Muscle of leg (tissue), 11 donors: ENCODE data around the gene GBX2. TPM values are rescaled to one million over a fixed set of nuclear protein-coding genes. Genes with fewer than 3 reads are reported as not detected.

Experiments used
- DNase-seq: peaks from one replicate; pipeline ENCODE4 v3.0.0; 2013
- H3K27ac ChIP-seq: one replicate; pipeline ENCODE4 v1.5.1; 2013; ENCODE audit warnings: mild to moderate bottlenecking, low read length, control low read depth
- H3K27me3 ChIP-seq: one replicate; pipeline ENCODE4 v1.6.1; 2013; ENCODE audit warnings: low read length; ENCODE audit not compliant: control insufficient read depth, insufficient read depth
- H3K36me3 ChIP-seq: one replicate; pipeline ENCODE4 v1.6.1; 2013; ENCODE audit warnings: low read length; ENCODE audit not compliant: control insufficient read depth, insufficient read depth
- H3K4me1 ChIP-seq: one replicate; pipeline ENCODE4 v1.6.1; 2013; ENCODE audit warnings: low read length; ENCODE audit not compliant: control insufficient read depth, insufficient read depth
- H3K4me3 ChIP-seq: one replicate; pipeline ENCODE4 v1.5.1; 2013; ENCODE audit warnings: low read length, control low read depth
- H3K9me3 ChIP-seq: replicated peaks from 2 replicates; pipeline ENCODE4 v1.6.1; 2013; ENCODE audit warnings: low read depth, low read length; ENCODE audit not compliant: control insufficient read depth
- WGBS: methylation state at CpG from one replicate; pipeline ENCODE4 v1.1.5; 2013; ENCODE audit warnings: missing lambda C conversion rate; ENCODE audit not compliant: insufficient coverage; 5-methylcytosine and 5-hydroxymethylcytosine counted together
- polyA plus RNA-seq, 8 donors: library from polyadenylated mRNA; unstranded; fragments of 120-200 nt; gene quantifications; one replicate each; pipeline versions ENCODE4 v1.2.1 to v1.2.3, GENCODE V29; 2013; ENCODE audit warnings: inconsistent platforms in 1 of 8, low replicate concordance in 1 of 8; ENCODE audit not compliant: insufficient read length in 8 of 8, insufficient read depth in 1 of 8
- total RNA-seq: library from RNA; stranded (reverse); fragments of 120-200 nt; gene quantifications from one replicate; pipeline ENCODE4 v1.2.4, GENCODE V29; 2013

Gene GBX2
- total and polyA plus RNA-seq, 9 donors = 0.10 to 0.15 (median 0.14) TPM; not detected in 6

DNA sequence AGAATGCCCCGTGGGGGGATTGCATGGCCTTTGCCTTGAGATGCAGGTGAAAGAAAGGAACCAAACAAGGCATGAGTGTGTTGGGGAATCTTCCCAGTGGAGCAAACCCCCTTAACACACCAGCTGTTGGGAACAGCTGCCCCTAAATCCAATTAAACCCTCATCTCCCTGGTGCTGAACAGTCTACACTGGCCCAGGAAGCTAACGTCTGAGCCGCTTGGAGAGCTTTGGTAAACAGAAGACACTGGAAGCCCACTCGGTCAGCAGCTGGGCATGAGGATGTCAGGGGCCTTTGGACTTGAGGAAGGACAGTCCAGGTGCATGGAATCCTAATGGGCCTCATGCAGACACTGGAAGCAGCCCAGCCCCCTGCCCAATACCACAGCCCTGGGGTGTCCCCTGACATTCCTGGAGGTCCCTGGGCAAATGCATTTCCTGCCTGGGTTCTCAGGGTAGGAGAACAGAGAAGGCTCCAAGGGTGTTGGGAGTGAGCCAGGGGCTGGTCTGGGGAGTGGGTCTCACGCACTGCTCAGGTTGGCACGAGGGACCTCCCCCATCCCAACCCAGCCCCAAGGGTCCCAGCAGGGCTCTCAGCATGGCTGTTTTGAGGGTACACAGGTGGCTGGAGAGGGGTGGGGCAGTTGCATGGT, 37.7 kb downstream of the GBX2 start:
- H3K36me3 ChIP-seq = peaks cover 12% of the 10 kb centered on the region
- H3K4me3 ChIP-seq = no peak overlapping the region
- no peaks in the 10 kb centered on the region for H3K9me3 ChIP-seq
- no peak overlapping the region for H3K27ac ChIP-seq
- peaks cover 7% of the 10 kb centered on the region for H3K4me1 ChIP-seq
- H3K27me3 ChIP-seq = no peaks in the 10 kb centered on the region
- WGBS = 81% methylated on average over 3 of the region's 6 CpGs
- no peak for DNase-seq

DNA sequence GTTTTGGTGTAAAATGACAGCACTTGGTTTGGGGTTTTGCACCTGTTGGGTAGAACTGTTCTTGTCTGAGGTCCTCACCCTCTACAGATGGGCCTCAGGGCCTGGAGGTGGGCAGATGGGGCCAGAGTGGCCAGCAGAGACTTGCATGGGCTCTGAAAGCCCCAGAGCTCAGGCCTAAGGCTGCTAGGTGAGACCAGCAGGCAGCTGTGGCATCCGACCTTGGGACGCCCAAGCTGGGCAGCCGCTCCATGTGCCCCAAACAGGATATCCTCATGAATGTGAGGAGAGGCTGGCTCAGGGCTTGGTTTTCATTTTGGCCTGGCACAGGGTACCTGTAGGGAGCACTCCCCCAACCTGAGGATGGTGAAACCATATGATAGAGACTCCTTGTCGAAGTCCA, 38.3 kb downstream of the GBX2 start:
- Histone ChIP-seq H3K4me3 (no peak overlapping the region), H3K27me3 (no peaks in the 10 kb centered on the region), H3K9me3 (no peaks in the 10 kb centered on the region), H3K4me1 (peaks cover 7% of the 10 kb centered on the region), H3K27ac (no peak overlapping the region), H3K36me3 (peaks cover 12% of the 10 kb centered on the region)
- DNase-seq = no peak
- 80% methylated on average over 3 of the region's 4 CpGs for WGBS

DNA sequence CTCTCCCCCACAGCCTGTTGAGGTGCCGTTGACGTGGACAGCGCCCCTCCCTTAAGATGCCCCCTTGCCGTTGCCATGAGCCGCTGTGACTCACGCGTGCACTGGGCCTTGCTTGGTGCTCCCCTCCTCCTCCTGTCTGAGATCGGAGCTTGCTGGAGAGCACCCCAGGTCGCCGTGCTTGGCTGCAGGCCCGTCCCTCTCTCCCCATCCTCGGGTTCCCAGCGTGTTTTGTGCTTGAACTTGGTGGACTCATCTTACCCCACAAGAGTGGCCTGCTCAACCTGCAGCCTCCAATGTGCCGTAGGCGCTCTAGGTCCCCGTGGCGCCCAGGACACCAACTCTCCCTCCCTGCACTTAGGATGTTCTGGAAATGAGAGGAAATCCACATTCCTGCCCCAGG, 39.9 kb downstream of the GBX2 start:
- 90% methylated on average over 12 of the region's 17 CpGs for WGBS
- no peak for DNase-seq
- Histone ChIP-seq H3K4me3 (no peak overlapping the region), H3K9me3 (no peaks in the 10 kb centered on the region), H3K36me3 (peaks cover 22% of the 10 kb centered on the region), H3K4me1 (peaks cover 7% of the 10 kb centered on the region), H3K27ac (no peak overlapping the region), H3K27me3 (no peaks in the 10 kb centered on the region)

DNA sequence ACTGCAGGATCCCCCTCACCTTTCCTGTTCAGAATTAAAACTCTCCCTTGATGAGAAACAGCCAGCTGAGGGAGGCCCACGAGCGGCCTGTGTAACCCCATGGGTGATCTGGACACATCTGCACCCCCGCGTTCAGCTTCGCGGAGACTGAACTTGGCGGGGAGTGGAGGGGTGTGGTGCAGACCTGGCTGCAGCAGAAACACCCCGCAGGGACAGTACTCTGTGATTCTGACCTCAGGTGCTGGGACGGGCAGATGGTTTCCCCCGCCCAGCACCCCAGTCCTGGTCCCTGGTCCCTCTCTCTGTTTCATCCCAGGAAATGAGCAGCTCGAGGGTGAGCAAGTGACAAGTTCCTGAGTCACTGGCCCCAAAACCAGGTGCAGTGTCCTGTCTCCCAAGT, 41.2 kb downstream of the GBX2 start:
- Histone ChIP-seq H3K9me3 (no peaks in the 10 kb centered on the region), H3K4me3 (no peak overlapping the region), H3K27ac (no peak overlapping the region), H3K4me1 (peaks cover 7% of the 10 kb centered on the region), H3K36me3 (peaks cover 22% of the 10 kb centered on the region), H3K27me3 (no peaks in the 10 kb centered on the region)
- 48% methylated on average over 3 of the region's 11 CpGs for WGBS
- no peak for DNase-seq

DNA sequence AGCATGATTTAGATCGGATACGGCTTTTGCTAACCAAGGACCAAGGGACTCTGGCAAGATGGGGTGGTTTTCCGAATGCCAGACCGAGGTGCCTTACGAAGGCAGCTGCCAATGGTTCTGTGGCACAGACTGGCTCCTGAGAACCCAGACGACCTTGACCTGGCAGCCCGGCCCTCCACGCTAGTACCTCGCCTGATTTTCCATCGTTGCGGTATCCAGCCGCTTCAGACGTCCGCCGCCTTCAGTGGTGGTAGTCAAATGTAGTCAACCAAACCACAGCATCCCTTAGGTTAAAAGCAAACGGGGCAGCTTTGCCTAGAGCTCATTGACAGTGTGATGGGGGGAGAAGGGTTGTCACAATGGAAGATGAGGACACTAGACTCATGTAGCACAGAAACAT, 42.6 kb downstream of the GBX2 start:
- H3K27me3 ChIP-seq = no peaks in the 10 kb centered on the region
- no peak overlapping the region for H3K4me3 ChIP-seq
- H3K27ac ChIP-seq = no peak overlapping the region
- H3K4me1 ChIP-seq = peaks cover 4% of the 10 kb centered on the region
- WGBS = 95% methylated on average over 5 of the region's 16 CpGs
- DNase-seq = no peak
- H3K36me3 ChIP-seq = peaks cover 22% of the 10 kb centered on the region
- no peaks in the 10 kb centered on the region for H3K9me3 ChIP-seq

DNA sequence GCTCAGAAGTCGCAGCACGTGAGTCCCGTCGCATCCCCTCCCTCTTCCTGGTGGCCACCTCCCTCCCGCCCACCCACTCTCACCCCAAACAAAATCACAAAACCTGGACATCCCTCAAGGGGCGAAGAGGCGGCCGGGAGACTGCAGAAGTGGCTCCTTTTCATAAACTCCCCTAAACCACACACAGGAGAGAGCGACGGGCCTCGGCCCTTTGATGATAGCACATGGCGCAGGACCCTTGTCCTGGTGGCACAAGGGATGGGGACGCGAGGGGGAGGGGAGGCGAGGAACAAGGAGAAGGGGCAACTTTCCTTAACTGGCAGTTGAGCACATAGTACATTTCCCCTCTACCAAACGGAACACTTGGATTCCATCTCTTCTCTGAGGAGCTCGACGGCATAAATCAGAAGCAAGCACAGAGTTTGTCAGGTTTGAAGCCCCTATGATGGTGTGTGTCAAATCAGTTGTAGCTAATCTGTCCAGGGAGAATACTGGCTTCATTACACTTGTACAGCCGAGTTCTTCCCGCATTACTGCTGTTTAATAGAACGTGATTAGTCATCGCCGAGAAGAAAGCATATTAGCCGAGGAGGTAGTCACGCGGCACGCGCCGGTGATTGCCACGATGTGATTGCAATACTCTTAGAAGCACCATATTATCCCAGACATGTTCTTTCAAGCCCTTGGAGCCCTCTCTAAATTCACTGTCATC, 43.8 kb downstream of the GBX2 start:
- Histone ChIP-seq H3K4me1 (peaks cover 10% of the 10 kb centered on the region), H3K9me3 (no peaks in the 10 kb centered on the region), H3K4me3 (no peak overlapping the region), H3K27ac (no peak overlapping the region), H3K27me3 (no peaks in the 10 kb centered on the region), H3K36me3 (peaks cover 23% of the 10 kb centered on the region)
- 95% methylated on average over 4 of the region's 30 CpGs for WGBS
- no peak for DNase-seq

DNA sequence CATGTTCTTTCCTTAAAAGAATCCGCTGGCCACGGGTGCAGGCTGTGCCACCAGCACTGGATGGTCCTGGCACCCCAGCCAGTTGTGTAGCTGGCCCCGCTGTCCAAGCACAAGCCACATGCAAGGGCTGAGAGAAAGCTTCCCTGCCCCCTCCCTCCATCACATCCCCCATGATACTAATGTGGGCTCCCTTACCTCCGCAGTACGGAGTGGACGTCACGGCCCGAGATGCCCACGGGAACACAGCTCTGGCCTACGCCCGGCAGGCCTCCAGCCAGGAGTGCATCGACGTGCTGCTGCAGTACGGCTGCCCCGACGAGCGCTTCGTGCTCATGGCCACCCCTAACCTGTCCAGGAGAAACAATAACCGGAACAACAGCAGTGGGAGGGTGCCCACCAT, 44.5 kb downstream of the GBX2 start:
- Histone ChIP-seq H3K9me3 (no peaks in the 10 kb centered on the region), H3K4me1 (peaks cover 10% of the 10 kb centered on the region), H3K27me3 (no peaks in the 10 kb centered on the region), H3K4me3 (no peak overlapping the region), H3K36me3 (peaks cover 23% of the 10 kb centered on the region), H3K27ac (no peak overlapping the region)
- 89% methylated on average over 19 of the region's 19 CpGs for WGBS
- DNase-seq = no peak

DNA sequence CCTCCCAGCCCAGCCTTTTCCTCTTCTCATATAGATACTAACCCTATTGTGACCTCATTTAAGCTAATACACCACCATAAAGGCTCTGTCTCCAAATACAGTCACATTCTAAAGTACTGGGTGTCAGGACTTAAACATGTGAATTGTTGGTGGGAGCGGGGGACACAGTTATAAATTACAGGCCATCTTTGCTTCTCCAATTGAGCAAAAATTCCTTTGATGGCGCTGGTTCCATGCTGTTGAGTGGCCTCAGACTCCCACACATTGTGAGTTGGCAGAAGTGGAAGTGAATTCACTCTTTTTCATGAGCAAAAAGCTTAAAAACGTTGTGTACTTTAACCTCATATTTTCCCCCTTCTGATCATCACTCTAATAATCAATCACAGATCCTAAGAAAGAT, 46.0 kb downstream of the GBX2 start:
- Histone ChIP-seq H3K27me3 (no peaks in the 10 kb centered on the region), H3K36me3 (peaks cover 20% of the 10 kb centered on the region), H3K9me3 (no peaks in the 10 kb centered on the region), H3K4me1 (peaks cover 10% of the 10 kb centered on the region), H3K4me3 (no peak overlapping the region), H3K27ac (no peak overlapping the region)
- no CpG with 5 or more reads among the region's 3 CpGs for WGBS
- DNase-seq = no peak

DNA sequence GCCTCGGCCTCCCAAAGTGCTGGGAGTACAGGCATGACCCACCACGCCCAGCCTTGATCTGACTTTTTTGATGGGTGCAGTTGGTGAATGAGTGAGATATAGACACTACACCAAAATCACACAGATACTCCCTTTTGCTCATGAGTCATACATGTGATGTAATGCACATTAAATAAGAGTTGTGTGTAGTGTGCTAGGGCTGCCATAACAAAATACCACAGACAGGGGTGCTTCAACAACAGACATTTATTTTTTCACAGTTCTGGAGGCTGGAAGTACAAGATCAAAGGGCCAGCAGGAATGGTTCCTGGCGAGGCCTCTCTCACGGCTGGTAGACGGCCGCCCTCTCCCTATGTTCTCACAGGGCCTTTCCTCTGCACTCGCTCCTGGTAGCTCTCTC, 46.6 kb downstream of the GBX2 start:
- Histone ChIP-seq H3K27me3 (no peaks in the 10 kb centered on the region), H3K4me3 (no peak overlapping the region), H3K27ac (no peak overlapping the region), H3K9me3 (no peaks in the 10 kb centered on the region), H3K4me1 (peaks cover 8% of the 10 kb centered on the region), H3K36me3 (peaks cover 17% of the 10 kb centered on the region)
- WGBS = 95% methylated on average over 5 of the region's 7 CpGs
- no peak for DNase-seq

DNA sequence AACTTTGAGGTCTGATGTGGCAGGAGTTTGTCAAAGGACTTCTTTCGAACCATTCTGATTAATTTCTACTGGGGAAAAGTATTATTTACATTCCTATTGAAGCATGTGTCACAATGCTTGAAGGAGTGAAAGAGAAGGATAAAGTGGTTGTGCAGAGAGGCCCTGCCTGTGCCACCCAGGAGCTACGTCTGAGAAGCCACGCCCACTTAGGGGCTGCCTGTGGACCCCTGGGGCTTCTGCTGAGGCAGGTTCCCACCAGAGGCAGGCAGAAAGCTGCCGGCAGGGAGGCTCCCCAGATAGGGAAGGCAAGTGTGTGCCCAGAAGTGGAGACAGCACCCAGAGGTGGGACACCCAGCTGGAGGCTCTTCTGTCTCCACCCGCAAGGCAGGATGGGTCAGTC, 47.4 kb downstream of the GBX2 start:
- DNase-seq = no peak
- Histone ChIP-seq H3K27ac (no peak overlapping the region), H3K27me3 (no peaks in the 10 kb centered on the region), H3K9me3 (no peaks in the 10 kb centered on the region), H3K4me3 (no peak overlapping the region), H3K4me1 (peaks cover 8% of the 10 kb centered on the region), H3K36me3 (peaks cover 17% of the 10 kb centered on the region)
- 53% methylated on average over 4 of the region's 5 CpGs for WGBS
